ENCODE results near the gene ANKRD39.

GRCh38 chr2:96903318-96903717 is 45.5 kb upstream of the ANKRD39 start:
- TF ChIP-seq CTCF (IDR thresholded peaks at IDR 0.05) (no peak), POLR2A (IDR thresholded peaks at IDR 0.05) (no peak)

All from testis (tissue), 2 donors.